CD4-positive, CD25-positive, alpha-beta regulatory T cell (primary cell): ENCODE results near the gene CDK5. TPM values are rescaled to one million over a fixed set of nuclear protein-coding genes. Genes with fewer than 3 reads are reported as not detected.
"Not testable (repeated sequence)": the region's sequence is repeated elsewhere in the genome, so short reads cannot be mapped to it uniquely, and the experiment has no call there.

Source experiments
- ATAC-seq, 2 donors: fragments of 150-1000 bp; cut with Tn5 transposase; one replicate each; pipeline ENCODE4 v1.10.0; 2021; ENCODE audit warnings: low read depth in 2 of 2, moderate number of reproducible peaks in 2 of 2, moderate library complexity in 1 of 2
- DNase-seq, 3 donors: peaks; one replicate each; pipeline versions ENCODE4 v3.0.0 to v3.0.0-alpha.2; 2012 to 2022; ENCODE audit warnings: mixed read lengths in 1 of 3
- H3K27ac ChIP-seq: one replicate; pipeline ENCODE4 v1.7.0; 2013; ENCODE audit warnings: mild to moderate bottlenecking, low read length; ENCODE audit not compliant: insufficient read depth, poor library complexity, severe bottlenecking
- H3K27me3 ChIP-seq: one replicate; pipeline ENCODE4 v1.7.0; 2013; ENCODE audit warnings: low read length; ENCODE audit not compliant: control insufficient read depth, insufficient read depth
- H3K36me3 ChIP-seq: one replicate; pipeline ENCODE4 v1.7.0; 2013; ENCODE audit warnings: mild to moderate bottlenecking, low read length, moderate library complexity; ENCODE audit not compliant: control insufficient read depth, insufficient read depth
- H3K4me1 ChIP-seq: 2 replicates; pipeline ENCODE4 v1.7.0; 2013; ENCODE audit warnings: mild to moderate bottlenecking, low read length; ENCODE audit not compliant: insufficient read depth, control insufficient read depth, poor library complexity, severe bottlenecking
- H3K4me3 ChIP-seq: one replicate; pipeline ENCODE4 v1.7.0; 2013; ENCODE audit warnings: low read depth, mild to moderate bottlenecking, low read length, moderate library complexity
- H3K9me3 ChIP-seq, 2 experiments: 1 replicate in 1 of 2; 2 replicates in 1 of 2; pipeline ENCODE4 v1.7.0; 2013; ENCODE audit warnings: low read length in 2 of 2, mild to moderate bottlenecking in 1 of 2, moderate library complexity in 1 of 2; ENCODE audit not compliant: control insufficient read depth in 2 of 2
- H3K27ac Mint-ChIP-seq, 3 donors: one replicate each; pipeline ENCODE4 v1.8.0; 2020 to 2022; ENCODE audit warnings: mild to moderate bottlenecking in 3 of 3, mixed read lengths in 3 of 3, moderate library complexity in 2 of 3
- H3K27me3 Mint-ChIP-seq: one replicate; pipeline ENCODE4 v1.8.0; 2022; ENCODE audit warnings: mild to moderate bottlenecking, mixed read lengths
- H3K36me3 Mint-ChIP-seq: one replicate; pipeline ENCODE4 v1.8.0; 2020; ENCODE audit warnings: mixed read lengths
- H3K4me1 Mint-ChIP-seq, 4 donors: one replicate each; pipeline ENCODE4 v1.8.0; 2020 to 2022; ENCODE audit warnings: mixed read lengths in 4 of 4, mild to moderate bottlenecking in 1 of 4
- H3K4me3 Mint-ChIP-seq, 4 donors: one replicate each; pipeline ENCODE4 v1.8.0; 2020 to 2022; ENCODE audit warnings: mild to moderate bottlenecking in 4 of 4, mixed read lengths in 4 of 4, moderate library complexity in 3 of 4
- H3K9me3 Mint-ChIP-seq, 7 donors: one replicate each; pipeline ENCODE4 v1.8.0; 2020 to 2022; ENCODE audit warnings: mixed read lengths in 7 of 7, mild to moderate bottlenecking in 3 of 7, moderate library complexity in 2 of 7
- polyA plus RNA-seq, 4 donors: library from polyadenylated mRNA; unstranded; fragments of 300-500 nt; fragmentation: Illumina TruSeq; gene quantifications; one replicate each; pipeline ENCODE4 v1.2.3, GENCODE V29; 2021
- total RNA-seq: library from RNA; stranded (reverse); gene quantifications from one replicate; pipeline ENCODE4 v1.2.3, GENCODE V29; 2022

CDK5 gene
- total and polyA plus RNA-seq, 5 donors from 2014 or later: 7.6 to 20.7 (median 16.1) TPM

DNA sequence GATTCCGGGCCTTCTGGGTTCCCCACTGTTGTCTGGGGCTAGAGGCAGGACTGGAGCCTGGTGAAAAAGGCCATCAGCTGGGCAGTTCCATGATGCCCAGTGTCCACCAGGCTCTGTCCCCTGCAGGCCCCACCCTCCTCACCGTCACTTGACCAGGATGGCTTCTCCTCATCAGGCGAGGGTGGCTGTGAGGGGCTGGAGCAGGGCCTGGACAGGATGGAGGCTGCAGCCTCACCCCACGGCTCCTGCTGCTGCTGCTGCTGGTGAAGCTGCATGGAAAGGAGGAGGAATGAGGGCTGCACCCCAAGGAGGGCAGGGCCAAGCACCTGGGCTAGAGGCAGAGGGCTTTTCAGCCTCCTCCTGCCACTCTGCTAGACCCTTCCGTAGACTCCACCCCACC lies 41.7 kb downstream of the CDK5 start:
- ATAC-seq (no peak), DNase-seq (no peak)
- Histone ChIP-seq H3K4me3 (no peak overlapping the region), H3K36me3 (no peaks in the 10 kb centered on the region), H3K27ac (no peak overlapping the region), H3K9me3 (no peaks in the 10 kb centered on the region), H3K27me3 (peaks cover 5% of the 10 kb centered on the region), H3K4me1 (peaks cover 78% of the 10 kb centered on the region)
- H3K9me3 Mint-ChIP-seq: peaks cover 0 to 4% (median 2%) of the 10 kb centered on the region in 7 donors
- peak overlapping the region in 3 of 4 donors; percentile 56 to 99 (median 77) for H3K4me3 Mint-ChIP-seq
- peak overlapping the region; percentile 95 to 100 (median 99) for H3K27ac Mint-ChIP-seq
- peaks cover 39% of the 10 kb centered on the region for H3K27me3 Mint-ChIP-seq
- peaks cover 17% of the 10 kb centered on the region for H3K36me3 Mint-ChIP-seq
- peaks cover 19 to 84% (median 53%) of the 10 kb centered on the region in 4 donors for H3K4me1 Mint-ChIP-seq

- Mint-ChIP-seq H3K4me3 (peak overlapping the region; percentile 95 to 100 (median 98)), H3K4me1 (peaks cover 19 to 91% (median 62%) of the 10 kb centered on the region in 4 donors), H3K36me3 (peaks cover 17% of the 10 kb centered on the region), H3K9me3 (peaks cover 0 to 4% (median 2%) of the 10 kb centered on the region in 7 donors), H3K27me3 (peaks cover 30% of the 10 kb centered on the region), H3K27ac (peak overlapping the region; percentile 96 to 100 (median 99))
- peaks cover 88% of the 10 kb centered on the region for H3K4me1 ChIP-seq
- H3K36me3 ChIP-seq: no peaks in the 10 kb centered on the region
- DNase-seq (peak in 2 of 3 donors; percentile 42 to 87), ATAC-seq (peak; percentile 9 to 17)
- H3K27me3 ChIP-seq: no peaks in the 10 kb centered on the region
- no peaks in the 10 kb centered on the region for H3K9me3 ChIP-seq
- peak overlapping the region; percentile 96 for H3K27ac ChIP-seq
- peak overlapping the region; percentile 24 for H3K4me3 ChIP-seq
These were observed 42.7 kb downstream of the CDK5 start for GRCh38 chr7:151014950-151015349.

GRCh38 chr7:151013733-151014497 lies 43.8 kb downstream of the CDK5 start:
- ATAC-seq (peak; percentile 60 to 61), DNase-seq (peak; percentile 92 to 96 (median 94))
- H3K9me3 Mint-ChIP-seq: peaks cover 0 to 4% (median 2%) of the 10 kb centered on the region in 7 donors
- Histone ChIP-seq H3K27ac (peak overlapping the region; percentile 96), H3K36me3 (no peaks in the 10 kb centered on the region), H3K4me1 (peaks cover 94% of the 10 kb centered on the region), H3K27me3 (no peaks in the 10 kb centered on the region), H3K4me3 (peak overlapping the region; percentile 66), H3K9me3 (no peaks in the 10 kb centered on the region)
- H3K36me3 Mint-ChIP-seq: peaks cover 17% of the 10 kb centered on the region
- peak overlapping the region; percentile 95 to 100 (median 98) for H3K4me3 Mint-ChIP-seq
- peaks cover 25% of the 10 kb centered on the region for H3K27me3 Mint-ChIP-seq
- peaks cover 19 to 91% (median 58%) of the 10 kb centered on the region in 4 donors for H3K4me1 Mint-ChIP-seq
- H3K27ac Mint-ChIP-seq: peak overlapping the region; percentile 96 to 100 (median 99)

DNA sequence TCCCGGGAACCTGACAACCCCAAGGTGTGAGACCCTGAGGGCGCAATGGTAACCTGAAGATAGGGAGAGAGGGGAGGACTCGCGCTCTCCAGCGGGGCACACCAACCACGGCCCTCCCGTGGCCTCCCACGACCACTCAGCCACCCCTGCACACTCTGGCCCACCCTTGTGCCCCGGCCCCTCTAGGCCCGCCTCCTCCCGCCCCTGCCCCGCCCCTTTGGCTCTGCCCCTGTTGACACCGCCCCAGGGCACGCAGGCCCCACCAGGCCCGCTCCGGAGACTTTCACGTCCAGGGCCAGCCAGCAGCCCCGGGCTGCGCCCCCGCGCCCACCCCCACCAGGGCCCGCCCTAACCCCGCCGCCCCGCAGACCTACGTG lies 44.4 kb downstream of the CDK5 start:
- DNase-seq: no peak
- H3K9me3 ChIP-seq: no peaks in the 10 kb centered on the region
- Mint-ChIP-seq H3K27ac (peak overlapping the region in 2 of 3 donors; percentile 99 to 100), H3K9me3 (peaks cover 0 to 4% (median 2%) of the 10 kb centered on the region in 7 donors), H3K4me3 (peak overlapping the region; percentile 95 to 100 (median 98)), H3K4me1 (peaks cover 19 to 92% (median 59%) of the 10 kb centered on the region in 4 donors), H3K27me3 (peaks cover 19% of the 10 kb centered on the region), H3K36me3 (peaks cover 17% of the 10 kb centered on the region)
- ATAC-seq: no peak
- H3K4me3 ChIP-seq: no peak overlapping the region
- peaks cover 94% of the 10 kb centered on the region for H3K4me1 ChIP-seq
- no peaks in the 10 kb centered on the region for H3K36me3 ChIP-seq
- H3K27me3 ChIP-seq: no peaks in the 10 kb centered on the region
- H3K27ac ChIP-seq: peak overlapping the region; percentile 96

DNA sequence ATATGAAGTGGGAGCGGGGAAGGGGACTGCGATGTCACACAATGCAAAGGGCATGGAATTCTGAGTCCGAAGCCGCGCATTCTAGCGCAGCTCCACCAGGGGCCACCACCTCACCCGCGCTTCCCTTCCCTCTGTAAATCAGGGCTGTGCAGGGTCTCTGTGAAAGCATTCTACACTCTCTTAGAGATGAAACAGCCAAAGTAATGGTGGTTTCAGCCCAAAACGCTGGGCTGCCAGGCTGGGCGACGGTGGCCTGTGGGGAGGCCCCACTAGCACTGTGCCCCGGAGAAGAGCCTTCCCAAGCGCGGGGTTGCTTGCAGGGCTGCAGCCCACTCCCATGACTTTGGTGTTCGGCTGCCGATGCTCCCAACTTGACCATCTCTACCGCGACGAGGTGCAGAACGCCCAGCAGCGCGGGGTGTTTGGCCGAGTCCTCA lies 44.8 kb downstream of the CDK5 start:
- Mint-ChIP-seq H3K9me3 (peaks cover 0 to 4% (median 2%) of the 10 kb centered on the region in 7 donors), H3K4me1 (peaks cover 19 to 92% (median 61%) of the 10 kb centered on the region in 4 donors), H3K36me3 (peaks cover 17% of the 10 kb centered on the region), H3K4me3 (peak overlapping the region; percentile 59 to 99 (median 78)), H3K27me3 (peaks cover 15% of the 10 kb centered on the region), H3K27ac (peak overlapping the region in 2 of 3 donors; percentile 99 to 100)
- Histone ChIP-seq H3K27ac (peak overlapping the region; percentile 96), H3K4me3 (no peak overlapping the region), H3K4me1 (peaks cover 94% of the 10 kb centered on the region), H3K27me3 (no peaks in the 10 kb centered on the region), H3K9me3 (no peaks in the 10 kb centered on the region), H3K36me3 (no peaks in the 10 kb centered on the region)
- DNase-seq: no peak
- ATAC-seq: no peak

DNA sequence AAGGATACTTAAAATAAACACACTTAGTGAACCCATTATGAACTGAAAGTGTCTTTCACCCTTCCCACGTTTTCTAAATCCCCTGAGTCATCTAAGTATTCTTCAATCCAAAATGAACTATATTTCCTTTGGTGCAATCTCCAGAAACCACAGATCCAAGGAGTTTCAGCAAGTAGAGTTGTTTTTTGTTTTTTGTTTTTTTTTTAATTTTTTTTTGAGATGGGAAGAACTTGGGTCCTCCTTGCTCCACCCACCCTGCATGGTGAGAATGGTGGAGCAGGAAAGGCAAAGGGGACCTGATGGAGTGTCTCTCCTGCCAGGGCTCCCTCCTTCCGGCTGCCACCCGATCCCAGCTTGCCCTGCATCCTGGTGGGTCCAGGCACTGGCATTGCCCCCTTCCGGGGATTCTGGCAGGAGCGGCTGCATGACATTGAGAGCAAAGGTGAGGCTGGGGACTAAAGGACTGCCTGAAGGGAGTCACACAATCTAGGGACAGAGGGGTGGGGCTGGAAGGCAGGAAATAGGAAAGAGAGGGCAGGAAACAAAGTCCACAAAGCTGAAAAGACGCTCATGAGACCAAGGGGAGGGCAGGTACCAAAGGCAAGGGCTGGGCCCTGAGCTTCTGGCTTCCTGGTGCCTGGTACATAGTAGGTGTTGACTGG lies 45.5 kb downstream of the CDK5 start:
- H3K4me1 ChIP-seq: peaks cover 94% of the 10 kb centered on the region
- peaks cover 15% of the 10 kb centered on the region for H3K27me3 Mint-ChIP-seq
- H3K4me3 Mint-ChIP-seq: peak overlapping the region; percentile 72 to 99 (median 86)
- no peaks in the 10 kb centered on the region for H3K9me3 ChIP-seq
- H3K4me1 Mint-ChIP-seq: peaks cover 13 to 92% (median 59%) of the 10 kb centered on the region in 4 donors
- ATAC-seq (no peak), DNase-seq (no peak)
- H3K4me3 ChIP-seq: no peak overlapping the region
- H3K36me3 ChIP-seq: no peaks in the 10 kb centered on the region
- H3K36me3 Mint-ChIP-seq: peaks cover 17% of the 10 kb centered on the region
- no peaks in the 10 kb centered on the region for H3K27me3 ChIP-seq
- H3K27ac ChIP-seq: peak overlapping the region; percentile 96
- H3K27ac Mint-ChIP-seq: peak overlapping the region; percentile 98 to 100 (median 99)
- H3K9me3 Mint-ChIP-seq: peaks cover 0 to 4% (median 2%) of the 10 kb centered on the region in 7 donors

DNA sequence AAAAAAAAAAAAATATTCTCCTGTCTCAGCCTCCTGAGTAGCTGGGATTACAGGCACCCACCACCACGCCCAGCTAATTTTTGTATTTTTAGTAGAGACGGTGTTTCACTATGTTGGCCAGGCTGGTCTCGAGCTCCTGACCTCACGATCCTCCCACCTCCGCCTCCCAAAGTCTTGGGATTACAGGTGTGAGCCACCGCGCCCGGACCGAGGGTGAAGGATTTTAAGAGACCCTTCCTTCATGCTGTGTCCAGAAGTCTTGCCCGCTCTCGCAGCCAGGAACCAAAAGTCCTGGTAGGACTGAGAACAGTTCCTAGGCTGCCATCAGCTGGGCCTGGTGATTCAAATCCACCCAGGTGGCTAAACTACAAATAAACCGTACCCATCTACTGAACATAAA lies 46.1 kb downstream of the CDK5 start:
- H3K27ac ChIP-seq: peak overlapping the region; percentile 96
- peaks cover 13 to 90% (median 57%) of the 10 kb centered on the region in 4 donors for H3K4me1 Mint-ChIP-seq
- H3K36me3 Mint-ChIP-seq: peaks cover 17% of the 10 kb centered on the region
- H3K4me1 ChIP-seq: peaks cover 93% of the 10 kb centered on the region
- H3K4me3 Mint-ChIP-seq: peak overlapping the region; percentile 57 to 99 (median 86)
- H3K36me3 ChIP-seq, H3K9me3 ChIP-seq, DNase-seq, H3K4me3 ChIP-seq, H3K27me3 ChIP-seq, ATAC-seq, H3K9me3 Mint-ChIP-seq: not testable (repeated sequence)
- H3K27ac Mint-ChIP-seq: peak overlapping the region; percentile 96 to 99 (median 98)
- peaks cover 15% of the 10 kb centered on the region for H3K27me3 Mint-ChIP-seq
